Neural progenitor cell (in vitro differentiated cells): ENCODE data around the gene BARX2. TPM values are rescaled to one million over a fixed set of nuclear protein-coding genes. Genes with fewer than 3 reads are reported as not detected.

Source experiments
- DNase-seq: peaks from one replicate; pipeline ENCODE4 v3.0.0-alpha.2; 2016; ENCODE audit warnings: low spot score
- H2AFZ ChIP-seq: fragments of 200-600 bp; sonication (generic); replicated peaks from 2 replicates; pipeline ENCODE4 v1.6.1; 2016; ENCODE audit warnings: antibody characterized with exemption
- H3F3A ChIP-seq: fragments of 200-600 bp; sonication (generic); 2 replicates; pipeline ENCODE4 v1.6.1; 2016; ENCODE audit warnings: antibody characterized with exemption, low read depth
- H3K27ac ChIP-seq: fragments of 200-600 bp; sonication (generic); 2 replicates; pipeline ENCODE4 v1.5.1; 2016; ENCODE audit warnings: mild to moderate bottlenecking
- H3K27me3 ChIP-seq: fragments of 200-600 bp; sonication (generic); 2 replicates; pipeline ENCODE4 v1.6.1; 2016; ENCODE audit warnings: mild to moderate bottlenecking, moderate library complexity
- H3K36me3 ChIP-seq: fragments of 200-600 bp; sonication (generic); 2 replicates; pipeline ENCODE4 v1.5.1; 2016
- H3K4me1 ChIP-seq: fragments of 200-600 bp; sonication (generic); 2 replicates; pipeline ENCODE4 v1.6.1; 2016; ENCODE audit warnings: mixed run types
- H3K4me2 ChIP-seq: fragments of 200-600 bp; sonication (generic); 2 replicates; pipeline ENCODE4 v1.6.1; 2016
- H3K4me3 ChIP-seq: fragments of 200-600 bp; sonication (generic); 2 replicates; pipeline ENCODE4 v1.5.1; 2016
- H3K79me2 ChIP-seq: fragments of 200-600 bp; sonication (generic); 2 replicates; pipeline ENCODE4 v1.6.1; 2016; ENCODE audit warnings: low read depth
- H3K9ac ChIP-seq: fragments of 200-600 bp; sonication (generic); 2 replicates; pipeline ENCODE4 v1.6.1; 2016
- H3K9me3 ChIP-seq: fragments of 200-600 bp; sonication (generic); 2 replicates; pipeline ENCODE4 v1.5.1; 2016; ENCODE audit warnings: low read depth
- H4K20me1 ChIP-seq: fragments of 200-600 bp; sonication (generic); 2 replicates; pipeline ENCODE4 v1.6.1; 2016; ENCODE audit warnings: low read depth
- H3K27ac Mint-ChIP-seq: 3 replicates; pipeline ENCODE4 v1.8.0; 2021; ENCODE audit warnings: mixed read lengths
- H3K27me3 Mint-ChIP-seq: 2 replicates; pipeline ENCODE4 v1.8.0; 2022; ENCODE audit warnings: low read depth, mild to moderate bottlenecking, inconsistent platforms, moderate library complexity, mixed read lengths; ENCODE audit not compliant: insufficient read depth
- H3K36me3 Mint-ChIP-seq: 3 replicates; pipeline ENCODE4 v1.8.0; 2021; ENCODE audit warnings: mixed read lengths
- H3K4me1 Mint-ChIP-seq: 3 replicates; pipeline ENCODE4 v1.8.0; 2021; ENCODE audit warnings: mixed read lengths
- H3K4me3 Mint-ChIP-seq: 3 replicates; pipeline ENCODE4 v1.8.0; 2021; ENCODE audit warnings: mild to moderate bottlenecking, moderate library complexity, mixed read lengths
- H3K9me3 Mint-ChIP-seq: 3 replicates; pipeline ENCODE4 v1.8.0; 2020; ENCODE audit warnings: mixed read lengths
- EZH2 ChIP-seq: fragments of 200-600 bp; sonication (generic); IDR thresholded peaks from 2 replicates; pipeline ENCODE4 v1.6.1; 2017; ENCODE audit warnings: antibody characterized with exemption, mild to moderate bottlenecking, moderate library complexity
- EZH2phosphoT487 ChIP-seq: fragments of 200-600 bp; sonication (generic); IDR thresholded peaks from 2 replicates; pipeline ENCODE4 v1.6.1; 2017; ENCODE audit warnings: antibody characterized with exemption
- total RNA-seq: library from RNA; depleted of rRNA; stranded (reverse); fragments of >200 nt; gene quantifications from 2 replicates; pipeline ENCODE4 v1.2.3, GENCODE V29; 2015; ENCODE audit warnings: low replicate concordance
- TF ChIP-seq, protein P1 (sequence below): fragments of 200-600 bp; sonication (generic); IDR thresholded peaks from 2 replicates; pipeline ENCODE4 v1.5.1; 2017; ENCODE audit warnings: antibody characterized with exemption, mild to moderate bottlenecking

Gene BARX2
- total RNA-seq, 1 donor from 2014 or later = not detected

DNA sequence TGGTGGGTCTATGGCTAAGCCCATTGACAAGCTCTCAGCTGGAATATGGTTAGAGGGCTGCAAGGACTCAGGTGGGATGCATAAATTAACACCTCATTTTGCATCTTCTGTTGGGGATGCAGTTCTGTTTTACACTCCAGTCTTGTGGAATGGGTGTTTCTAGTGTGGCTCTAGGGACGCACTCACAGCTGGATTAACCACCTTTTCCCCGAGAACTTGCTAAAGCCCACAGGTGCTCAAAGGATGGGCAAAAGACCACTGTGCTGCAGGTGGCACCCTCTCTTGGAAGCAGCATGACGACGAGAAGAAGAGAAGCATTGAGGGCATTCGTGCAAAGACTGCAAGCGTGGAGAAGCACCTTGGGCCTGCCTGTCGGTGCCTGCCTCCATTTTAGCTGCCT is 6.9 kb downstream of the BARX2 start:
- H3K4me3 ChIP-seq = no peak overlapping the region
- no peak overlapping the region for H2AFZ ChIP-seq
- H3F3A ChIP-seq = no peaks in the 10 kb centered on the region
- peaks cover 59% of the 10 kb centered on the region for H3K27me3 ChIP-seq
- no peaks in the 10 kb centered on the region for H3K4me1 ChIP-seq
- H3K27ac ChIP-seq = no peak overlapping the region
- no peak overlapping the region for H3K27ac Mint-ChIP-seq
- no peaks in the 10 kb centered on the region for H4K20me1 ChIP-seq
- H3K9me3 ChIP-seq = no peaks in the 10 kb centered on the region
- TF ChIP-seq, protein P1, sequence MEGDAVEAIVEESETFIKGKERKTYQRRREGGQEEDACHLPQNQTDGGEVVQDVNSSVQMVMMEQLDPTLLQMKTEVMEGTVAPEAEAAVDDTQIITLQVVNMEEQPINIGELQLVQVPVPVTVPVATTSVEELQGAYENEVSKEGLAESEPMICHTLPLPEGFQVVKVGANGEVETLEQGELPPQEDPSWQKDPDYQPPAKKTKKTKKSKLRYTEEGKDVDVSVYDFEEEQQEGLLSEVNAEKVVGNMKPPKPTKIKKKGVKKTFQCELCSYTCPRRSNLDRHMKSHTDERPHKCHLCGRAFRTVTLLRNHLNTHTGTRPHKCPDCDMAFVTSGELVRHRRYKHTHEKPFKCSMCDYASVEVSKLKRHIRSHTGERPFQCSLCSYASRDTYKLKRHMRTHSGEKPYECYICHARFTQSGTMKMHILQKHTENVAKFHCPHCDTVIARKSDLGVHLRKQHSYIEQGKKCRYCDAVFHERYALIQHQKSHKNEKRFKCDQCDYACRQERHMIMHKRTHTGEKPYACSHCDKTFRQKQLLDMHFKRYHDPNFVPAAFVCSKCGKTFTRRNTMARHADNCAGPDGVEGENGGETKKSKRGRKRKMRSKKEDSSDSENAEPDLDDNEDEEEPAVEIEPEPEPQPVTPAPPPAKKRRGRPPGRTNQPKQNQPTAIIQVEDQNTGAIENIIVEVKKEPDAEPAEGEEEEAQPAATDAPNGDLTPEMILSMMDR = no peak
- TF ChIP-seq EZH2 (no peak), EZH2phosphoT487 (no peak)
- H3K4me1 Mint-ChIP-seq = no peaks in the 10 kb centered on the region
- no peak overlapping the region for H3K4me2 ChIP-seq
- no peak overlapping the region for H3K4me3 Mint-ChIP-seq
- no peaks in the 10 kb centered on the region for H3K9me3 Mint-ChIP-seq
- no peak for DNase-seq
- H3K27me3 Mint-ChIP-seq = peaks cover 15% of the 10 kb centered on the region
- H3K79me2 ChIP-seq = no peaks in the 10 kb centered on the region
- no peaks in the 10 kb centered on the region for H3K36me3 Mint-ChIP-seq
- no peak overlapping the region for H3K9ac ChIP-seq
- H3K36me3 ChIP-seq = no peaks in the 10 kb centered on the region

DNA sequence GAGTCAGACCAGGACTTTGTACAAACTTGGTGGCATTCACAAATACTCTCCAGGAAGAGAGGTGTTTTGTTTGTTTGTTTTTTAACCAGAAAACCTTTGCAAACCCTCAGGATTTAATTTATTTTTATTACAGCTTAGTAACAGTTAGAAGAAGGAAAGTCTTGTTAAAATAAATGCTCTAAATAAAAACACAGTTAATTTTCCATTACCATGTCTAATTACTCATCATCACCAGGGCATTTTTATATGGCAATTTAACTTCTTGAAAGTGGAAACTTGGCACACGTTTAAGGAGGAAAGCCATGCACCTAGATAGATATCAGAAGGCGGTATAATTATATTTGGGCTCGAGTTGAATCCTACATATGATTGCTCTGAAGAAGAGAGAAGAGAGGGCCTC is 7.4 kb downstream of the BARX2 start:
- Histone ChIP-seq H3K4me2 (no peak overlapping the region), H3F3A (no peaks in the 10 kb centered on the region), H3K9ac (no peak overlapping the region), H4K20me1 (no peaks in the 10 kb centered on the region), H3K36me3 (no peaks in the 10 kb centered on the region), H3K79me2 (no peaks in the 10 kb centered on the region), H3K4me3 (no peak overlapping the region), H2AFZ (no peak overlapping the region), H3K27ac (no peak overlapping the region), H3K9me3 (no peaks in the 10 kb centered on the region), H3K4me1 (no peaks in the 10 kb centered on the region), H3K27me3 (peaks cover 55% of the 10 kb centered on the region)
- no peak overlapping the region for H3K27ac Mint-ChIP-seq
- H3K9me3 Mint-ChIP-seq = no peaks in the 10 kb centered on the region
- no peak overlapping the region for H3K4me3 Mint-ChIP-seq
- TF ChIP-seq, protein P1 = no peak
- TF ChIP-seq EZH2phosphoT487 = no peak
- no peak for TF ChIP-seq EZH2
- peaks cover 10% of the 10 kb centered on the region for H3K27me3 Mint-ChIP-seq
- H3K36me3 Mint-ChIP-seq = no peaks in the 10 kb centered on the region
- no peak for DNase-seq
- no peaks in the 10 kb centered on the region for H3K4me1 Mint-ChIP-seq

DNA sequence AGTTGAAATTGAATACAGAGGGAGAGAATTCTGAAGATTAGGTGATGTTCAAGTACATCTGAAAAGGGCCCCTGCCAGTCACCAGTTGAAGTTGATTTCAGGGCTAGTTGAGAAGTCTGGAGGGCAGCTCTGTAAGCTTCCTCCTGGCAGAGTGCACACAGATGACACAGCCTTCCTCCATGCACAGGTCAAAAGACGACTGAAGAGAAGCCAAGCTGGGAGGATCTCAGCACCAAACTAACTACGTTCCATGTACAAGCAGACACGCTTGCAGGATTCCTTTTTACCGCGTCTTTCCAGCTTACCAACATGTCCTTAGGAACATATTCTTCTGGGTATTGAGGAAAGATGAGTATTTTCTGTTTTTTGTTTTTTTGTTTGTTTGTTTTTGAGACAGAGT is 7.9 kb downstream of the BARX2 start:
- Mint-ChIP-seq H3K4me3 (no peak overlapping the region), H3K36me3 (no peaks in the 10 kb centered on the region), H3K27me3 (peaks cover 7% of the 10 kb centered on the region), H3K4me1 (no peaks in the 10 kb centered on the region), H3K27ac (no peak overlapping the region), H3K9me3 (no peaks in the 10 kb centered on the region)
- Histone ChIP-seq H3K9me3 (no peaks in the 10 kb centered on the region), H2AFZ (no peak overlapping the region), H3K36me3 (no peaks in the 10 kb centered on the region), H3K4me2 (no peak overlapping the region), H3K79me2 (no peaks in the 10 kb centered on the region), H3K27ac (no peak overlapping the region), H4K20me1 (no peaks in the 10 kb centered on the region), H3K4me1 (no peaks in the 10 kb centered on the region), H3K4me3 (no peak overlapping the region), H3K9ac (no peak overlapping the region), H3K27me3 (peaks cover 50% of the 10 kb centered on the region), H3F3A (no peaks in the 10 kb centered on the region)
- TF ChIP-seq EZH2 (no peak), EZH2phosphoT487 (no peak)
- TF ChIP-seq, protein P1 = no peak
- DNase-seq = no peak

DNA sequence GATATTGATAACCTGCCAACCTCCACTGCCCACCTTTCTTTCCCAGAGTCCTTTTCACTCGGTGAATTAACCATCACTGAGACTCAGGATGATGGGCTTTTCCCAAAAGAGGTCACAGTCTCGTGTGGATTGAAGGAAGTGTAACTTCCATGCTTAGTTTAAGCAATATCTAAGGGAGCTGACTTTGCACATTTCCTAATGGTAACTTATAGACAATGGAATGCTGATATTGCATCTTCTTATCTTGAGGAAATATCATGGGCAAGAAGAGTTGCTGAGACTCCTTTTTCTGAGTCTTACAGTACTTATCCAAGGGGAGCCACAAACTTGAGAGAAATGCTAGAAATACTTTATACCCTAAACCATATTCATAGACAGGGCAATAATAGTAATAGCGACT is 8.8 kb downstream of the BARX2 start:
- Histone ChIP-seq H3K4me2 (no peak overlapping the region), H3K79me2 (no peaks in the 10 kb centered on the region), H3K4me1 (no peaks in the 10 kb centered on the region), H3K36me3 (no peaks in the 10 kb centered on the region), H2AFZ (no peak overlapping the region), H3F3A (no peaks in the 10 kb centered on the region), H3K27ac (no peak overlapping the region), H3K9me3 (no peaks in the 10 kb centered on the region), H3K4me3 (no peak overlapping the region), H3K9ac (no peak overlapping the region), H4K20me1 (no peaks in the 10 kb centered on the region), H3K27me3 (peaks cover 41% of the 10 kb centered on the region)
- no peak for DNase-seq
- Mint-ChIP-seq H3K4me1 (no peaks in the 10 kb centered on the region), H3K36me3 (no peaks in the 10 kb centered on the region), H3K27ac (no peak overlapping the region), H3K27me3 (peaks cover 6% of the 10 kb centered on the region), H3K9me3 (no peaks in the 10 kb centered on the region), H3K4me3 (no peak overlapping the region)
- TF ChIP-seq EZH2 (no peak), EZH2phosphoT487 (no peak)
- TF ChIP-seq, protein P1 = no peak
